HepG2 (cell line): ENCODE results near the gene TMEM253. TPM values are rescaled to one million over a fixed set of nuclear protein-coding genes. Genes with fewer than 3 reads are reported as not detected.
A peak's percentile ranks its signal among the peaks of the same experiment; 100 is the strongest.

ENCODE experiments used
- ELF3 ChIP-seq: IDR thresholded peaks from 2 replicates; pipeline ENCODE4 v1.6.1; 2016; ENCODE audit warnings: missing genetic modification reagents, missing compliant biosample characterization
- ELF4 ChIP-seq: sonication (generic); formaldehyde crosslinking; IDR thresholded peaks from 2 replicates; pipeline ENCODE4 v1.5.0; 2020; ENCODE audit warnings: missing genetic modification reagents, mild to moderate bottlenecking, moderate library complexity, borderline replicate concordance
- GTF2F1 ChIP-seq: fragments of 150-350 bp; IDR thresholded peaks from 2 replicates; pipeline ENCODE4 v1.6.1; 2014; ENCODE audit warnings: low read length
- HHEX ChIP-seq: IDR thresholded peaks from 2 replicates; pipeline ENCODE4 v1.6.1; 2016; ENCODE audit warnings: control low read depth
- PCBP2 ChIP-seq: fragments of 200-400 bp; formaldehyde crosslinking; optimal IDR thresholded peaks from 2 replicates; pipeline ENCODE3; 2018; ENCODE audit warnings: low read length, low read depth; ENCODE audit not compliant: poor library complexity, severe bottlenecking
- POLR2AphosphoS2 ChIP-seq: IDR thresholded peaks from 2 replicates; pipeline ENCODE4 v1.6.1; 2011; ENCODE audit warnings: low read depth, low read length, improper control_type of control experiment
- RAD21 ChIP-seq: fragments of 450-650 bp; formaldehyde crosslinking; IDR thresholded peaks from 2 replicates; pipeline ENCODE4 v1.5.0; 2020; ENCODE audit warnings: mild to moderate bottlenecking
- TCF7L2 ChIP-seq: IDR thresholded peaks from 2 replicates; pipeline ENCODE4 v1.6.1; 2011; ENCODE audit warnings: mild to moderate bottlenecking, low read depth, low read length, moderate library complexity
- ZKSCAN1 ChIP-seq: fragments of 150-350 bp; IDR thresholded peaks from 2 replicates; pipeline ENCODE4 v1.6.1; 2014; ENCODE audit warnings: low read length
- ZNF552 ChIP-seq: sonication (generic); formaldehyde crosslinking; IDR thresholded peaks from 2 replicates; pipeline ENCODE4 v1.9.0; 2022; ENCODE audit warnings: missing genetic modification reagents, mild to moderate bottlenecking, borderline replicate concordance
- ZNF557 ChIP-seq: sonication (generic); formaldehyde crosslinking; IDR thresholded peaks from 2 replicates; pipeline ENCODE4 v1.4.0; 2020; ENCODE audit warnings: missing genetic modification reagents
- polyA plus RNA-seq, 8 experiments: library from polyadenylated mRNA; depleted of rRNA in 3 of 8; stranded (reverse) in 7 of 8; unstranded in 1 of 8; fragments of >200 nt; fragmentation: Illumina TruSeq in 4 of 8; extraction: Trizol in 4 of 8; gene quantifications; 2 replicates each; pipeline versions ENCODE4 v1.2.1 to v1.2.3, GENCODE V29; 2011 to 2016; ENCODE audit warnings: low read depth in 4 of 8, missing spikeins in 1 of 8, mixed read lengths in 1 of 8; ENCODE audit not compliant: insufficient read depth in 1 of 8
- total RNA-seq, 5 experiments: library from RNA; depleted of rRNA; stranded (reverse); fragments of >200 nt; fragmentation: Illumina TruSeq; extraction: Trizol; gene quantifications; 2 replicates each; pipeline ENCODE4 v1.2.3, GENCODE V29; 2016; ENCODE audit warnings: low read depth in 1 of 5
- TF ChIP-seq, protein P1 (sequence below): sonication (generic); formaldehyde crosslinking; IDR thresholded peaks from 2 replicates; pipeline ENCODE4 v1.5.0; 2020; ENCODE audit warnings: missing genetic modification reagents, mild to moderate bottlenecking, borderline replicate concordance
- TF ChIP-seq, protein P2 (sequence below): IDR thresholded peaks from 2 replicates; pipeline ENCODE4 v1.6.1; 2016; ENCODE audit warnings: missing biosample characterization, missing genetic modification reagents, low read depth
- TF ChIP-seq, protein P3 (sequence below): IDR thresholded peaks from 2 replicates; pipeline ENCODE4 v1.4.0; 2020; ENCODE audit warnings: mild to moderate bottlenecking, missing genetic modification reagents
- TF ChIP-seq, protein P4 (sequence below): sonication (generic); formaldehyde crosslinking; IDR thresholded peaks from 2 replicates; pipeline ENCODE4 v1.8.1; 2023; ENCODE audit warnings: missing genetic modification reagents, mild to moderate bottlenecking, borderline replicate concordance
- TF ChIP-seq, protein P5 (sequence below): sonication (generic); formaldehyde crosslinking; IDR thresholded peaks from 2 replicates; pipeline ENCODE4 v1.5.0; 2020; ENCODE audit warnings: missing genetic modification reagents, mild to moderate bottlenecking, borderline replicate concordance
- TF ChIP-seq, protein P6 (sequence below): sonication (generic); formaldehyde crosslinking; IDR thresholded peaks from 2 replicates; pipeline ENCODE4 v1.4.0; 2020; ENCODE audit warnings: missing genetic modification reagents

Gene TMEM253
- total and polyA plus RNA-seq, 2 of the 13 experiments (the other 11 are each of a cell fraction or from before 2014, with no cell fraction given), result 0.29 to 0.45 TPM

DNA sequence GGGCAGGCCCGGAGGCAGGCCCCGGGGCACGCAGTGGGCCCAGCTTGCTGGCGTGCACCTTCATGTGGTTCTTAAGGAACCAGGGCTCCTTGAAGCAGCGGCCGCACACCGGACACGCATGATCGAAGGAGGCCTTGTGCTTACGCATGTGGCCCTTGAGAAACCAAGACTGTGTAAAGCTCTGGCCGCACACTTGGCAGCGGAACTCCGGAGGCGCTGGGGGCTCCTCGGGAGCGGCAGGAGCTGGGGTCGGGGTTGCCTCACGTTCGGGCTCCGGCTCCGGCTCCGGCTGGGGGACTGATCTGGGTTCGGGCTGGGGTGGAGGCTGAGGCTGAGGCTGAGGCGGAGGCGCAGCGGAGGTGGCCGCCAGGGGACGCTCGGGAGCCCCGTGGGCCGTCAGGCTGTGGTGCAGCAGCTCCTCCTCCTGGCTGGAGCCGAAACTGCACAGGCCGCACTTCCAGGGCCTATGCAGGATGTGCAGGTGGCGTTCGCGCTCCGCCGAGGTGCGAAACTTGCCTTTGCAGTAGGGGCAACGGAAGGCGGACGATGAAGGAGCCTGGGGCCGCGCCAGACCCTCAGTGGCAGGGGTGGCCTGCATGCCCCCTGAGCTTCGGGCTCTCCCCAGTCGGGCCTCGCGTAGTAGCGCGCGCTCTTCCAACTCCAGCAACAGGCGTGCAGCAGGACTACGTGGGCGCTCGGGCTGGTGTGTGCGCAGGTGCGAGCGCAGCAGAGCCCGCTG, 8.4 kb upstream of the TMEM253 start (continued):
- TF ChIP-seq, protein P1, sequence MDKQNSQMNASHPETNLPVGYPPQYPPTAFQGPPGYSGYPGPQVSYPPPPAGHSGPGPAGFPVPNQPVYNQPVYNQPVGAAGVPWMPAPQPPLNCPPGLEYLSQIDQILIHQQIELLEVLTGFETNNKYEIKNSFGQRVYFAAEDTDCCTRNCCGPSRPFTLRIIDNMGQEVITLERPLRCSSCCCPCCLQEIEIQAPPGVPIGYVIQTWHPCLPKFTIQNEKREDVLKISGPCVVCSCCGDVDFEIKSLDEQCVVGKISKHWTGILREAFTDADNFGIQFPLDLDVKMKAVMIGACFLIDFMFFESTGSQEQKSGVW (CRISPR knock-in tag), result no peak
- peak; percentile 85 for TF ChIP-seq ELF3 (CRISPR knock-in tag)
- TF ChIP-seq RAD21, result peak; percentile 100
- TF ChIP-seq, protein P2, sequence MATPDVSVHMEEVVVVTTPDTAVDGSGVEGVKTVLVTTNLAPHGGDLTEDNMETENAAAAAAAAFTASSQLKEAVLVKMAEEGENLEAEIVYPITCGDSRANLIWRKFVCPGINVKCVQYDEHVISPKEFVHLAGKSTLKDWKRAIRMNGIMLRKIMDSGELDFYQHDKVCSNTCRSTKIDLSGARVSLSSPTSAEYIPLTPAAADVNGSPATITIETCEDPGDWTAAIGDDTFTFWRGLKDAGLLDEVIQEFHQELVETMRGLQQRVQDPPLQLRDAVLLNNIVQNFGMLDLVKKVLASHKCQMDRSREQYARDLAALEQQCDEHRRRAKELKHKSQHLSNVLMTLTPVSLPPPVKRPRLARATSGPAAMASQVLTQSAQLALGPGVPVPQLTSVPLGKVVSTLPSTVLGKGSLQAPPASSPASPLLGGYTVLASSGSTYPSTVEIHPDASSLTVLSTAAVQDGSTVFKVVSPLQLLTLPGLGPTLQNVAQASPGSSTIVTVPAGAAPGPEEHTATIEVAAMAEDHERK, result no peak
- no peak; the same call in 1 of the 2 replicates for TF ChIP-seq ZNF557 (CRISPR knock-in tag)
- TF ChIP-seq, protein P3, sequence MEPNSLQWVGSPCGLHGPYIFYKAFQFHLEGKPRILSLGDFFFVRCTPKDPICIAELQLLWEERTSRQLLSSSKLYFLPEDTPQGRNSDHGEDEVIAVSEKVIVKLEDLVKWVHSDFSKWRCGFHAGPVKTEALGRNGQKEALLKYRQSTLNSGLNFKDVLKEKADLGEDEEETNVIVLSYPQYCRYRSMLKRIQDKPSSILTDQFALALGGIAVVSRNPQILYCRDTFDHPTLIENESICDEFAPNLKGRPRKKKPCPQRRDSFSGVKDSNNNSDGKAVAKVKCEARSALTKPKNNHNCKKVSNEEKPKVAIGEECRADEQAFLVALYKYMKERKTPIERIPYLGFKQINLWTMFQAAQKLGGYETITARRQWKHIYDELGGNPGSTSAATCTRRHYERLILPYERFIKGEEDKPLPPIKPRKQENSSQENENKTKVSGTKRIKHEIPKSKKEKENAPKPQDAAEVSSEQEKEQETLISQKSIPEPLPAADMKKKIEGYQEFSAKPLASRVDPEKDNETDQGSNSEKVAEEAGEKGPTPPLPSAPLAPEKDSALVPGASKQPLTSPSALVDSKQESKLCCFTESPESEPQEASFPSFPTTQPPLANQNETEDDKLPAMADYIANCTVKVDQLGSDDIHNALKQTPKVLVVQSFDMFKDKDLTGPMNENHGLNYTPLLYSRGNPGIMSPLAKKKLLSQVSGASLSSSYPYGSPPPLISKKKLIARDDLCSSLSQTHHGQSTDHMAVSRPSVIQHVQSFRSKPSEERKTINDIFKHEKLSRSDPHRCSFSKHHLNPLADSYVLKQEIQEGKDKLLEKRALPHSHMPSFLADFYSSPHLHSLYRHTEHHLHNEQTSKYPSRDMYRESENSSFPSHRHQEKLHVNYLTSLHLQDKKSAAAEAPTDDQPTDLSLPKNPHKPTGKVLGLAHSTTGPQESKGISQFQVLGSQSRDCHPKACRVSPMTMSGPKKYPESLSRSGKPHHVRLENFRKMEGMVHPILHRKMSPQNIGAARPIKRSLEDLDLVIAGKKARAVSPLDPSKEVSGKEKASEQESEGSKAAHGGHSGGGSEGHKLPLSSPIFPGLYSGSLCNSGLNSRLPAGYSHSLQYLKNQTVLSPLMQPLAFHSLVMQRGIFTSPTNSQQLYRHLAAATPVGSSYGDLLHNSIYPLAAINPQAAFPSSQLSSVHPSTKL (CRISPR knock-in tag), result peak; percentile 77
- no peak for TF ChIP-seq TCF7L2
- TF ChIP-seq, protein P4, sequence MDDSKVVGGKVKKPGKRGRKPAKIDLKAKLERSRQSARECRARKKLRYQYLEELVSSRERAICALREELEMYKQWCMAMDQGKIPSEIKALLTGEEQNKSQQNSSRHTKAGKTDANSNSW, result peak; percentile 35; the same call in 1 of the 2 replicates
- TF ChIP-seq, protein P5, sequence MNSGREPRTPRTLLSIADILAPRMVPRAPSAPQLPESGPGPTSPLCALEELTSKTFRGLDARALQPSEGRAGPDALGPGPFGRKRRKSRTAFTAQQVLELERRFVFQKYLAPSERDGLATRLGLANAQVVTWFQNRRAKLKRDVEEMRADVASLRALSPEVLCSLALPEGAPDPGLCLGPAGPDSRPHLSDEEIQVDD, result no peak
- TF ChIP-seq, protein P6, sequence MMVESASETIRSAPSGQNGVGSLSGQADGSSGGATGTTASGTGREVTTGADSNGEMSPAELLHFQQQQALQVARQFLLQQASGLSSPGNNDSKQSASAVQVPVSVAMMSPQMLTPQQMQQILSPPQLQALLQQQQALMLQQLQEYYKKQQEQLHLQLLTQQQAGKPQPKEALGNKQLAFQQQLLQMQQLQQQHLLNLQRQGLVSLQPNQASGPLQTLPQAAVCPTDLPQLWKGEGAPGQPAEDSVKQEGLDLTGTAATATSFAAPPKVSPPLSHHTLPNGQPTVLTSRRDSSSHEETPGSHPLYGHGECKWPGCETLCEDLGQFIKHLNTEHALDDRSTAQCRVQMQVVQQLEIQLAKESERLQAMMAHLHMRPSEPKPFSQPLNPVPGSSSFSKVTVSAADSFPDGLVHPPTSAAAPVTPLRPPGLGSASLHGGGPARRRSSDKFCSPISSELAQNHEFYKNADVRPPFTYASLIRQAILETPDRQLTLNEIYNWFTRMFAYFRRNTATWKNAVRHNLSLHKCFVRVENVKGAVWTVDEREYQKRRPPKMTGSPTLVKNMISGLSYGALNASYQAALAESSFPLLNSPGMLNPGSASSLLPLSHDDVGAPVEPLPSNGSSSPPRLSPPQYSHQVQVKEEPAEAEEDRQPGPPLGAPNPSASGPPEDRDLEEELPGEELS (CRISPR knock-in tag), result peak; percentile 61; the same call in 1 of the 2 replicates
- no peak for TF ChIP-seq HHEX (CRISPR knock-in tag)
- no peak for TF ChIP-seq ELF4
- no peak for TF ChIP-seq PCBP2
- TF ChIP-seq ZNF552 (CRISPR knock-in tag), result peak; percentile 26; the same call in 1 of the 2 replicates
- peak; percentile 54; the same call in 1 of the 2 replicates for TF ChIP-seq ZKSCAN1
- no peak for TF ChIP-seq POLR2AphosphoS2
- TF ChIP-seq GTF2F1, result peak; percentile 49; the same call in 1 of the 2 replicates
